Retina (tissue), 1 donor: ENCODE data around the gene C12orf57.
A peak's percentile ranks its signal among the peaks of the same experiment; 100 is the strongest.
"Not testable (repeated sequence)": the region's sequence is repeated elsewhere in the genome, so short reads cannot be mapped to it uniquely, and the experiment has no call there.

ENCODE experiments used
- DNase-seq: peaks from one replicate; pipeline ENCODE4 v3.0.0-alpha.2; 2016

C12orf57 gene, protein sequence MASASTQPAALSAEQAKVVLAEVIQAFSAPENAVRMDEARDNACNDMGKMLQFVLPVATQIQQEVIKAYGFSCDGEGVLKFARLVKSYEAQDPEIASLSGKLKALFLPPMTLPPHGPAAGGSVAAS

DNA sequence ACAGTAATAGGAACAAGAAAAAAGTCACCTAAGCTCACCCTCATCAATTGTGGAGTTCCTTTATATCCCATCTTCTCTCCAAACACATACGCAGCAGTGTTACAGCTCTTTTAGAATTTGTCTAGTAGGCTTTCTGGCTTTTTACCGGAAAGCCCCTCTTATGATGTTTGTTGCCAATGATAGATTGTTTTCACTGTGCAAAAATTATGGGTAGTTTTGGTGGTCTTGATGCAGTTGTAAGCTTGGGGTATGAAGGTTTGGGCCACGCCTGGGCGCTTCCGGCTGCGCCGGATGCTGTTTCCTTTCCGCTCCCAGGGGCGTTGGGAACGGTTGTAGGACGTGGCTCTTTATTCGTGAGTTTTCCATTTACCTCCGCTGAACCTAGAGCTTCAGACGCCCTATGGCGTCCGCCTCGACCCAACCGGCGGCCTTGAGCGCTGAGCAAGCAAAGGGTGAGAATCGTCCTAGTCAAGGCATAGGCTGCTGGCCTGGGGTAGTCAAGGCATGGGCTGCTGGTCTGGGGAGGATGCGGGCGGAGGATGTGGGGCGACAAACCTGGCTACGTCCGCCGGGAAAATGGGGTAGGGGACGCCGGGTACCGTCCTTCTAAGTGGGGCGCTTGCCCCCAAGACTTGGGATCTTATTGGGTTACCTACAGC, at the start of gene C12orf57, which contains the start of gene RNU7-1:
TSS of gene C12orf57 (plus strand) at position 301 of the 659 bp plus-strand sequence. CDS start at position 401, 100 bp downstream.
TSS of gene RNU7-1 (plus strand) at position 95 of the 659 bp plus-strand sequence.
- DNase-seq: peak; percentile 95

DNA sequence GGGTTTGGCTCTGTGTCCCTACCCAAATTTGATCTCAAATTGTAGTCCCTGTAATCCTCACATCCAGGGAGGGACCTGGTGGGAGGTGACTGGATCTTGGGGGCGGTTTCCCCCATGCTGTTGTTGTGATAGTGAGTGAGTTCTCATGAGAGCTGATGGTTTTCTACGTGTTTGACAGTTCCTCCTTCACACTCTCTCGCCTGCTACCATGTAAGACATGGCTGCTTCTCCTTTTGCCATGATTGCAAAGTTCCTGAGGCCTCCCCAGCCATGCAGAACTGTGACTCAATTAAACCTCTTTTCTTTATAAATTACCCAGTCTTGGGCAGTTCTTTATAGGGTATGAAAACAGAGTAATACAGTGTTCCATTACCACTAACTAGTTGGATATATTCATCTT, 49.5 kb upstream of the C12orf57 start:
- no peak for DNase-seq

DNA sequence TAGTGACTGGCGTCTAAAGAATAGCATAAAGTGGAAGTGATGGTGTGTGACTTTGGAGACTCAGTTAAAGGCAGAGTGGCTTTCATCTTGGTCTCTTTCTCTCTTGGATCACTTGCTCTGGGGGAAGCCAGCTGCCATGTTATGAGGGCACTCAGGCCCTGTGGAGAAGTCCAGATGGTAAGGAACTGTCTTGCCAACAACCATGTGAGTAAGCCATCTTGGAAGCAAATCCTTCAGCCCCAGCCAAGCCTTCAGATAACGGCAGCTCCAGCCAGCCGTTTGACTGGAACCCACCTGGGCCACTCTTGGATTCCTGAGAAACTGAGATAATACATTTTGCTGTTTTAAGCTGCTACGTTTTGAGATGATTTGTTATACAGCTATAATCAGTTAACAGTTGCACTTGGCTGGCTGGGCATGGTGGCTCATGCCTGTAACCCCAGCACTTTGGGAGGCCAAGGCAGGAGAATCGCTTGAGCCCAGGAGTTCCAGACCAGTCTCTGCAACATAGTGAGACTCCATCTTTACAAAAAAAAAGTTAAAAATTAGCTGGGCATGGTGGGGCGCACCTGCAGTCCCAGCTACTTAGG, 46.9 kb upstream of the C12orf57 start:
- no peak for DNase-seq

DNA sequence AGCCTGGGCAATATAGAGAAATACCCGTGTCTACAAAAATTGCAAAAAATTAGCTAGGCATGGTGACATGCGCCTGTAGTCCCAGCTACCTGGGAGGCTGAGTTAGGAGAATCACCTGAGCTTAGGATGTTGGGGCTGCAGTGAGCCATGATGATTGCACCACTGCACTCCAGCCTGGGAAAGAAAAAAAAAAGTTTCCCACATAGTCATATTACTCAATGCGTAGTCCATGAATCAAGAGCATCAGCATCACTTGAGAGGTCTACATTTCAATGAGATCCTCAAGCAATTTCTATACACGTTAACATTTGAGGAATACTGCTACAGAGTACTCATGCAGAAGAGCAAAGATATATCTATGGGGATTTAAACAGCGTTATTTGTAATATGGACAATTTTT, 44.4 kb upstream of the C12orf57 start:
- no peak for DNase-seq

DNA sequence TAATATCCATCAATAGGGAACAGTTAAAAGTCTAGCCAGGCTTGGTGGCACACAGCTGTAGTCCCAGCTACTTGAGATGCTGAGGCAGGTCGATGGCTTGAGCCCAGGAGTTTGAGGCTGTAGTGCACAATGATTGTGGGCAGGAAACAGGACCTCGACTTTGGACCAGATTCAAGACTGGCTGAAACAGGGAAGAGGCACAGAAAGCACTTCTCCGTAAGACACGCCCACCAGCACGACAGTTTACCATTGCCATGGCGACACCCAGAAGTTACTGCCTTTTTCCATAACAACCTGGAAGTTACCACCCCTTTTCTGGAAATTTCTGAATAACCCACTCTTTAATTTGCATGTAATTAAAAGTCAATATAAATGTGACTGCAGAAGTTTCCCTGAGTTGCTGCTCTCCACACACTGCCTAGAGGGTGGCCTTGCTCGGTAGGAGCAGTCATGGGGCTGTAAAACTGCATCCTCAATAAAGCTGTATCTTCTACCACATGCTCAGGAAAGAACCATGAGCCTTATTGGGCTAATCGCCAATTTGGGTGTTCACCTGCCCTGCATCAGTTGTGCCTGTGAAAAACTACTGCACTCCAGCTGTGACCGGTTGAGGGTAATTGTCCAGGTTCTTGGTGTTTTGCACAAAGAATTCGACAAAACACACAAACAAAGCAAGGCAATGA, 43.8 kb upstream of the C12orf57 start:
- no peak for DNase-seq

DNA sequence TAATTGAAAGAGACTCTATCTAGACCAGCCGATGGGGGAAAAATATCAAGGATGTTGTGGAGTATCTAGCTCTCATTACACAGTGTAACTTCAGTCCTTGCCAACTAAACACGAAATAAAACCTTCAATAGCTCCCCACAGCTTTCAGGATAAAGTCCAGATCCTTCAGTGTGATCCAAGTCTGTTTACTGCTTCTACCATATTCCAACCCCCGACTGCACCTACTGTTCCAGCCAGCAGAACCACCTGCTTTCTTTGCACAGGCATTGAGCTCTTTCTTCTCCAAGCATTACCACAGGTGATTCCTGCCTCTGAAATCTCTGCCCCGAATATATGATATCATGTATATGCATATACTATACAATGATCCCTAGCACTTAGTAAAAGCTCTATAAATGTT, 41.4 kb upstream of the C12orf57 start:
- DNase-seq: no peak

DNA sequence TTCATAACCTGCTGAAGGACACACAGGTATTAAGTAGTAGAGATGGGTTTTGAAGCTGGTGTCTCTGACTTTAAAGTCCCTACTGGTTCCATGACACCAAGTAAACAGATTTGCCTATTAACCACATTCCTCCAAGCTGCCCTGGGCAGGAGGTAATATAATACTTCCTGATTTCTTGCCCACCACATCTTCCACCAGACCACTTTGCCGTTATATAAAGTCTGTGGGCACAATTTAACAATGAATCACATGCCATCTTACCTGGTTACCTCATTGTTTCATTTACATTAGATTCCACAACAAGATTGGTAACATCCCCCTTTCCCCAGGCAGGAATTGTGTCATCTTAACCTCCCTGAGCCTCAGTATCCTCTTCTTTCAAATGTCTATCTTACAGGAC, 40.1 kb upstream of the C12orf57 start:
- no peak for DNase-seq

DNA sequence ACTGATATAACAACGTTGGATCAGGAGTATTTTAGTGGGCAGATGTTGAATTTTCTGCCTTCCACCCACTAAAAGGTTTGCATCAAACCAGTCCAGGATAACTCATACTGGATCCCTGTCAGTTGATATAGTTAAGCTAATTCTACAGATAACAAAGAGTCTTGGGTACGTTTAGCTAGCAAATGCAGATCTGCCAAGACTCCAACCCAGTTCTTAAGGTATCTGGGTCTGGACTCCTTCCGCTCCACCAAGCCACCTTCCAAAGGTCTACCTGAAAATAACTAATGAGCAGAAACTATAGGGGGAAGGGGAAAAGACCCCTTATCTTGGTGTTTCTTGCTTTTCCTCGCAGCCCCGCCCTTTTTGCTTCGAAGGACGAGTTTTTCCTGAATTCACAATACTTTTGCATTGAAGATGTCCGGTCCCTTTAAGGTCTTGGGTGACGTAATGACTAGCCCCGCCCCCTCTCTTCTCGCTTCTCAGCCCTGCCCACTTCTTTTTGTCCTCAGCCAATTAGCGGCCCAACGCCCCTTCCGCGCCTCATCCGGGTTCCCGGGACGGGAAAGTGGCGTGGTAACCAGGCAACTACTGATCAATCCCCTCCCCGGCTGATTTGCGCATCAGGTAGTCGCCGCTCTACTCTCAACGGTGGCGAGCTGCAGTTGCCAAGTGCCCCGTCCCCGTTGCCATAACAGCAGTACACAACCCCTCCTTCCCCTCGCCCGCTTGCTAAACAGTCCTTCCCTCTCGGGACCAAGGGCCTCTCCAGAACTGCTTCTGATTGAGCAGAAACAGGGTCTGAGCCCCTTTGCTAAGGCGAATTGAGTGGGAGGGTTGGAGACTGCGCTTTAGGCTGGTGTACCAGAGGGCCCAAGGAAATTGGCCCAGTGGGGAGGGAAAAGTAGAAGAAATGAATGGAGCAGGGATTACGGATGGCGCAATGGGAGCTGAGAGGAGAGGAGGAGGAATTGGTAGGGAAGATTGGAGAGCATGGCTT, 39.2 kb upstream of the C12orf57 start, which contains the start of gene LRRC23:
TSS of gene LRRC23 (plus strand) at position 543 of the 997 bp plus-strand sequence. CDS start 812 bp downstream, outside the sequence.
- peak; percentile 98 for DNase-seq

DNA sequence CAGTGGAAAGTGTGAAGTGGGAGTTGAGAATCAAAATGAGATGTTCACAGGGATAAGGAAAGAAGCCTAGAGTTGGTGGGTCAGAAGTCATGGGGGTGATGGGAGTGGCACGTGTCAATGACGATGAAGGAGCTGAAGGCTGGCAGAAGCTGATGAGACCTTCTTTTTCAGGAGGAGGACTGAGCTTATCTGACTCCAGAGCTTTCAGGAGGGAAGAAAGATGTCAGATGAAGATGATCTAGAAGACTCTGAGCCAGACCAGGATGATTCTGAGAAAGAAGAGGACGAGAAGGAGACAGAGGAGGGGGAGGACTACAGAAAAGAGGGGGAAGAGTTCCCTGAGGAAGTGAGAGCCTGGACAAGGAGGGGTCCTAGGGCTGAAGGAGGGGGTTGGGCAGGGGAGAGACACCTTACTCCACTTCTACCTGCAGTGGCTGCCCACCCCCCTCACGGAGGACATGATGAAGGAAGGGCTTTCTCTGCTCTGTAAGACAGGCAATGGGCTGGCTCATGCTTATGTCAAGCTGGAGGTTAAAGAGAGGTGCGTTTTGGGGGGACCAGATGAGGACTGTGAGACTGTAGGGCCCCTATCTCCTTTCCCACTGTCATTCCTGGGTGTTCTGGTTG, 38.3 kb upstream of the C12orf57 start:
- DNase-seq: no peak

DNA sequence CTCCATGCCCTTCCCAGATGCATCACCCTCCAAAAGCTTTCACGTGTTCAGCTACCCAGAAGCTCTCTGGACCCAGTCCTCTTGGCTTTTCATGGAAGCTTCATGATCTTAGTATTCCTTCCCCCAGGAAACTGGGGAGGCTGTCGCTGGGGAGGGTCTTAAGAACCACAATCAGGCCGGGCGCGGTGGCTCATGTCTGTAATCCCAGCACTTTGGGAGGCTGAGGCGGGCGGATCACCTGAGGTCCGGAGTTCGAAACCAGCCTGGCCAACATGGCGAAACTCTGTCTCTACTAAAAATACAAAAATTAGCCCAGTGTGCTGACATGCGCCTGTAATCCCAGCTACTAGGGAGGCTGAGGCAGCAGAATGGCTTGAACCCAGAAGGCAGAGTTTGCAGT, 35.7 kb upstream of the C12orf57 start:
- not testable (repeated sequence) for DNase-seq

DNA sequence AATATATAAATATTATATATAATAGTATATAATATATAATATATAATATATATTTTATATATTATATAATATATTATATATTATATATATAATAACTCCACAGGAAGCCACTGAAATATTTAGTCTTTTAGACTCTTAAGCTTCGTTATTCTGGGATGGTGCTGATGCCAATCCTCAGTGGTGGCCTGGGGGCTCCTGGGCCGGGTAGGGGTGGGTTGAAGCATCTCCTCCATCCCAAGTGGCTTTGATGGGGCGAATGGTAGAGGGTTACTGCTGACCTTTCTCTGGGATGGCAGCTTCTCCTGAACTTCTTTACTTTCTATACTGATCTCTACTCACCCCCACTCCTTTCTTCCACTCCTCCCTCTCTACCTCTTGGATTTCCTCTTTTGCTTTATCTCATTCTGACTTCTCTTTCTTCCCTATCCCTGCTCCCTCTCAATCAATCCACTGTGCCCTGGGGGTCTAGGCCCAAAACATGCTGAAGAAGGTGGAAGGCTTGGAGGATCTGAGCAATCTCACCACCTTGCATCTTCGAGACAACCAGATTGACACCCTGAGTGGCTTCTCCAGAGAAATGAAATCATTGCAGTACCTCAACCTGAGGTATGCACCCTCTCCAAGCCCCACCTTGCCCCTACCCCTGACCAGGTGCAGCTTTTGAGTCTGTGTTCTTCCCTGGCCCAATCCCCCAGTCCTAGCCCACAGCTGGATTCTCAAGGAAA, 34.2 kb upstream of the C12orf57 start:
- DNase-seq: no peak

DNA sequence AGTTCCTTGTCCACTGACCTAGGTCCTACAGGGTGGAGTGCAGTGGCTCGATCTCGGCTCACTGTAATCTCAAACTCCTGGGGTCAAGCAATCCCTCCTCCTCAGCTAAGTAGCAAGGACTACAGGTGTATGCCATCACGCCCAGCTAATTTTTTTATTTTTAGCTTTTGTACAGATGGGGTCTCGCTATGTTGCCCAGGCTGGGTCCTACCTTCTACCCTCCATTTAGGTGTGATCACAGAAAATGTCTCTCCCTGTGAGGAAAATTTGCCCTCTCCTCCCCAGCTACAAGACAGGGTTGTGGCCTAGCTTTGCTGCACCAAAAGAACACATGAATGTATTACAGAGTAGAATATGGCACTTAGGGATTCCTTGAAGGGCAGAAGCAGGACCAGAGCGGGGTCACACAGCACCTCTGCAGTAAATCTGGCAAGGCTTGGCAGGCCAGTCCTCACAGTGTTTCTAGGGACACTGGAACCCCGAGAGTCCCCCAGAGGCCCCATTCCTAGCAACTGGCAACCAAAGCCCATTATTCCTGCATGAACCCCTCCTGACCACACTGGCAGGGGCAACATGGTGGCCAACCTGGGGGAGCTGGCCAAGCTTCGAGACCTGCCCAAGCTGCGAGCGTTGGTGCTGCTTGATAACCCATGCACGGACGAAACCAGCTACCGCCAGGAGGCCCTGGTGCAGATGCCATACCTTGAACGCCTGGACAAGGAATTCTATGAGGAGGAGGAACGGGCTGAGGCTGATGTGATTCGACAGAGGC, 31.5 kb upstream of the C12orf57 start:
- DNase-seq: no peak

DNA sequence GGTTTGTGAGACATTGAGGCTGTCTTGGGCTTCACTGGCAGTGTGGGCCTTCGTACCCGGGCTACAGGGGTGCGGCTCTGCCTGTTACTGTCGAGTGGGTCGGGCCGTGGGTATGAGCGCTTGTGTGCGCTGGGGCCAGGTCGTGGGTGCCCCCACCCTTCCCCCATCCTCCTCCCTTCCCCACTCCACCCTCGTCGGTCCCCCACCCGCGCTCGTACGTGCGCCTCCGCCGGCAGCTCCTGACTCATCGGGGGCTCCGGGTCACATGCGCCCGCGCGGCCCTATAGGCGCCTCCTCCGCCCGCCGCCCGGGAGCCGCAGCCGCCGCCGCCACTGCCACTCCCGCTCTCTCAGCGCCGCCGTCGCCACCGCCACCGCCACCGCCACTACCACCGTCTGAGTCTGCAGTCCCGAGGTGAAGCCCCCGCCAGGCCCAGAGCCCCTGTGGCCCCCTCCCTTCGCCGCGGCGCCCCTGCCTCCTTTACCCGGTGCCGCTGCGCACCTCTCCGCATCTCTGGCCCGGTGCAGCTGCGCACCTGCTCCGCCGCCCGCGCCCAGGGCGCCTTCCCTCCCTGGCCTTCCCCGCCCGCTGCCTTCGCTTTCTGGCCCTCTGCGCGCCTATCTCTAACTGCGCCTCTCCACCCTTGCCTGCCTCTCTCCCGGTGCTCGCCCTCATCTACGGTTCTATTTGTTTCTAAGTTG, 29.4 kb upstream of the C12orf57 start, which contains the start of gene ENO2:
TSS of gene ENO2 (plus strand) at position 335 of the 701 bp plus-strand sequence. CDS start 1,253 bp downstream, outside the sequence.
- DNase-seq: peak; percentile 80

DNA sequence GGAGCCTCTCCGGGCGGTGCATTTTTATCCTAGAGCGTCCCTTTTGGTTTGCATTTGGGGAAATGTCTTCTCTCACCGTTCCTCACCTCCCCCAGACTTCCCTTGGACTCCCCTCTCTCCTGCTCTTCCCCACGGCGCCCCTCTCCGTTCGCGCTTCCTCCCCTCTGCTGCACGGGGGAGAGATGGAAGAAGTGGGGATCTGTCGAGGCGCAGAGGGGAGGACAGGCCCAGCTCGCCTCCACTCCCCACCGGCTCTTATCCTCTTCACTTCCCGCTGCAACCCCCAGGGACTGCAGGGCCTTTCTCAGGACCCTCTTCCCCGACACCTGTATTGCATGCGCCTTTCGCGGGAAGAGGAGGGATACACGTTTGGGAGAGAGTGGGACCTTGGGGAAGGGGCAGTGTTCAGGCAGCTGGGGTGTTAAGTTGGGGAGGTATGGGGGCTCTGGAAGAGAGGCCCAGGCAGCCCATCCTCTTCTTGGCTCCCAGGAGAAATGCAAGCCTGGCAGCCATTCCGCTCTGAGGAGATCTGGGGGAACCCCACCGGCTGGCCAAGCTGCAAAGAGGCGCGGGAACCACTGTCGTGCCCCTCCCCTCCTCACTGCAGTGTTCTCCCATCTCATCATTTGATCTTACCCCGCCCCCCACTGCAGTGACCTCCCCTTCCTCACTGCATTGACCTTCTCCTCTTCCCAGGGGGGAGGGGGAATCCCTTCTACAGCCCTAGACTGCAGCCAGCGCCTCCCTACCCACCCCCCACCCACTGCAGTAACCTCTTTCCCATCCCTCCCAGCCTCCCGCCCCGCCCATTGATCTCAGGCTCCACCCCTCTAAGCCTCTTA, 28.7 kb upstream of the C12orf57 start:
- peak; percentile 69 for DNase-seq

DNA sequence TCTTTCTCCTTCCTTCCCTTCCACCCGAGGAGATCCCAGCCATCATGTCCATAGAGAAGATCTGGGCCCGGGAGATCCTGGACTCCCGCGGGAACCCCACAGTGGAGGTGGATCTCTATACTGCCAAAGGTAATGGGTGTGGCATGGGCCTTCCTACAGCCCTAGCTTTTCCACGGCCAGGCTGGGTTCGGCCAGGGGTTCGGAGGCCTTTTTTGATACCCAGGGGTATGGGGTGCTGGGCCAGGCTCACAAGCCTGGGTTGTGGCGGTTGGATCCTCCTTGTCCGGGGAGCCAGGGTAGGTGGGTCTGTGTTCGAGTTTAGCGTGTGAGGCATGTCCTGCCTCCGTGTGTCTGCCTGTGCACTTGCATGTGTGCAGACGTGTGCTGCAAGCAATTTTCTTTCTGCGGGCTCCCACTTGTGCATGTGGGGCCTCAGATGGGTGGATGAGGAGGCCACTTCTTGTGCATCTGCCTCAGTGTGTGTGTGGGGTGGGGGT, 28.0 kb upstream of the C12orf57 start:
- DNase-seq: no peak

DNA sequence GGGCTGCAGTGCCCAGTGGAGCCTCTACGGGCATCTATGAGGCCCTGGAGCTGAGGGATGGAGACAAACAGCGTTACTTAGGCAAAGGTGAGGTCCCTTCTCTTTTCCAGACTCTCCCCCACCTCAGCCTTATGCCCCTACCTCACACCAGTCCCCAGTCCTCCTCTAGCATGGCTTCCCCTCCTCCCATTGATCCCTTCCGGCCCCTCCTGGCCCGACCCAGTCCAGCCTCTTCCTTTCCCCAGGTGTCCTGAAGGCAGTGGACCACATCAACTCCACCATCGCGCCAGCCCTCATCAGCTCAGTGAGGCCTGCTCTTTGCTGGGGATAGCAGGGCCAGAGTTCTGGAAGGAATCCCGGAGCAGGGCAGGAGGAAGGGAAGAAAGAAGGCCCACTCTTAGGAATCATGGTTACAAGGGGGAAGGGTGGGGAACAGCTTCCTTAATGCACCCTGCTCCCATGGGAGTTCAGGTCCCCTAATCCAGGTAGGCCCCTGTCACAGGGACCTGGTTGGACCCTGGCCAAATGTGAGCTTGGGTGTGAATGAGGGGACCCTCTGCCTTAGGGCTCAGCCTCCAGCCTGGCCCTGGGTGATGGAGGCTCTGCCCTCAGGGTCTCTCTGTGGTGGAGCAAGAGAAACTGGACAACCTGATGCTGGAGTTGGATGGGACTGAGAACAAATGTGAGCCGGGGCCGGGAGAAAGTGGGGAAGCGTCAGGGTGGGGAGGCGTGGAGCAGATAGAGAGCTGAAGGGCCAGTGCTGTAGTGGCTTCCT, 27.2 kb upstream of the C12orf57 start:
- DNase-seq: no peak

DNA sequence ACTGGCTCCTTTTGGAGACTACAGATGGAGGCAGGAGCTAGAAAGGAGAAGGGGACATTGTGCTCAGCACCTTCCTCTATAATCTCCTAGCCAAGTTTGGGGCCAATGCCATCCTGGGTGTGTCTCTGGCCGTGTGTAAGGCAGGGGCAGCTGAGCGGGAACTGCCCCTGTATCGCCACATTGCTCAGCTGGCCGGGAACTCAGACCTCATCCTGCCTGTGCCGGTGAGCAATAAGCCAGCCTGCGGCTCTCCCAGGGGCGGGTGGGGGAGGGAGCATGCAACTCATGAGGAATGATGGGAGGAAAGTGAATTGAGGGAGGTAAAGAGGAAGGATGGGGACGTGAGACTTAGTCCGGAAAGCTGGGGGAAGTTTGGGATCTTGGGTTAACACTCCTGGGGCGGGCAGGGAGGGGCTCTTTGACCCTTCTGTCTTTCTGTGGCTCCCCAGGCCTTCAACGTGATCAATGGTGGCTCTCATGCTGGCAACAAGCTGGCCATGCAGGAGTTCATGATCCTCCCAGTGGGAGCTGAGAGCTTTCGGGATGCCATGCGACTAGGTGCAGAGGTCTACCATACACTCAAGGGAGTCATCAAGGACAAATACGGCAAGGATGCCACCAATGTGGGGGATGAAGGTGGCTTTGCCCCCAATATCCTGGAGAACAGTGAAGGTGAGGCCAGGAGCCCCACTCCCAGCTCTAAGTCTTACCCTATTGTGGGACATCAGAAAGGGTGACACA, 26.2 kb upstream of the C12orf57 start:
- no peak for DNase-seq
